Measurements from ENCODE around the gene HDGFL2.
A peak's percentile ranks its signal among the peaks of the same experiment; 100 is the strongest.

HDGFL2 gene

DNA sequence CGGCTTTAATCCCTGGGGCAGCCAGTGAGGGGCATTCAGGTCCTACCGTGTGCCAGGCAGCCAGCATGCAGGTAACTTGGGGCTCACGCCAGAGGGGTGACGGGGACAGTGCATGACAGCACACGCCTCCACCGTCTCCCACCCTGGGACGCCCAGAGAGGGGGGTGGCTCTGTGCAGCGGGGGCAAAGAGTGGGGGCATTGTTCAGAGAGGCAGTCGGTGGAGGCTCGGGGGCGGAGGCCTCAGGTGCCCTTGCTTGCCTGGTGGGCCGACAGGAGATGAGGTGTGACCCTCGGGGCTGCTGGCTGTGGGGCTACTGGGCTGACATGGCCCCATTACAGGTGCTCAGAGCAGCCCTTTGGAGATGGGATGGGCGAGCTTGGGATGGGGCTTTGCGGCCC lies 27.8 kb downstream of the HDGFL2 start:
- DNase-seq, result no peak

DNA sequence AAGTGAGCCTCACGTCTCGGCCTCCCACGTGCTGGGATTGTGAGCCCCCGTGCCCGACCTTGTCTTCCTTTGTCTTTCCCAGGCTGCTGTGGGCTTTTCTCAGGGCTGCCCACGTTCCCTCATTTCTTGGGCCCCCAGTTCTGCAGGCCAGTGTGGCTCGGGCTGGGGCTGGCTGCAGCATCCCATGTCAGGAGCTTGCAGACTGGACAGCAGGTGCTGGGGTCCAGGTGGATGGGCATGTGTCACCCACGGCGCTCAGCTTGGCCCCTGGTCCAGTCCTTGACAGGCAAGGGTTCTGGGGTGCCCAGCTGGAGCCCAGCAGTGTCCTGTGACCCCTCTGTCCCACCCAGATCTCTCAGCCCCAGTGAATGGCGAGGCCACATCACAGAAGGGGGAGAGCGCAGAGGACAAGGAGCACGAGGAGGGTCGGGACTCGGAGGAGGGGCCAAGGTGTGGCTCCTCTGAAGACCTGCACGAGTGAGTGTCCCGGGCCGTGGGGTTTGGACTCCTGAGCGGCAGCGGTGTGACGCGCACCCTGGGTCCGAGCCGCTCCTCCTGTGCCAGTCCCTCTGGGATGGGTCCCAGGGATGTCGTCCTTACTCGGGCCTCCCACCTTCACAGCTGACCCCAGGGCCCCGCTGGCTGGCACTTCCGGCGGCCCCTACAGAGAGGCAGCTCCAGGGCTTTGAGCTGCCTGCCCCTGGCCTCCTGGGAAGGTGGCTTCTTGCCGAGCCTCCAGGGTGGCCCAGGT lies 28.9 kb downstream of the HDGFL2 start:
- no peak for DNase-seq

DNA sequence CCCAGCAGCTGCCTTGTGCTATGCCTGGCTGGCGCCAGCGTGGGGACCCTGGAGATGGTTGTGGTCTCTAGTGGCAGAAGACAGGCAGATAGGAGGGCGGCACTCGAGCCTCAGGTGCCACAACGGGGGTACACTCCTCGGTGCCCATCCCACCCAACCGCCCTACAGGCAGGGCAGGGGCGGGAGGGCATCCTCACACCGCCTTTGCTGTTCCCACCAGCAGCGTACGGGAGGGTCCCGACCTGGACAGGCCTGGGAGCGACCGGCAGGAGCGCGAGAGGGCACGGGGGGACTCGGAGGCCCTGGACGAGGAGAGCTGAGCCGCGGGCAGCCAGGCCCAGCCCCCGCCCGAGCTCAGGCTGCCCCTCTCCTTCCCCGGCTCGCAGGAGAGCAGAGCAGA lies 29.6 kb downstream of the HDGFL2 start:
- no peak for DNase-seq

DNA sequence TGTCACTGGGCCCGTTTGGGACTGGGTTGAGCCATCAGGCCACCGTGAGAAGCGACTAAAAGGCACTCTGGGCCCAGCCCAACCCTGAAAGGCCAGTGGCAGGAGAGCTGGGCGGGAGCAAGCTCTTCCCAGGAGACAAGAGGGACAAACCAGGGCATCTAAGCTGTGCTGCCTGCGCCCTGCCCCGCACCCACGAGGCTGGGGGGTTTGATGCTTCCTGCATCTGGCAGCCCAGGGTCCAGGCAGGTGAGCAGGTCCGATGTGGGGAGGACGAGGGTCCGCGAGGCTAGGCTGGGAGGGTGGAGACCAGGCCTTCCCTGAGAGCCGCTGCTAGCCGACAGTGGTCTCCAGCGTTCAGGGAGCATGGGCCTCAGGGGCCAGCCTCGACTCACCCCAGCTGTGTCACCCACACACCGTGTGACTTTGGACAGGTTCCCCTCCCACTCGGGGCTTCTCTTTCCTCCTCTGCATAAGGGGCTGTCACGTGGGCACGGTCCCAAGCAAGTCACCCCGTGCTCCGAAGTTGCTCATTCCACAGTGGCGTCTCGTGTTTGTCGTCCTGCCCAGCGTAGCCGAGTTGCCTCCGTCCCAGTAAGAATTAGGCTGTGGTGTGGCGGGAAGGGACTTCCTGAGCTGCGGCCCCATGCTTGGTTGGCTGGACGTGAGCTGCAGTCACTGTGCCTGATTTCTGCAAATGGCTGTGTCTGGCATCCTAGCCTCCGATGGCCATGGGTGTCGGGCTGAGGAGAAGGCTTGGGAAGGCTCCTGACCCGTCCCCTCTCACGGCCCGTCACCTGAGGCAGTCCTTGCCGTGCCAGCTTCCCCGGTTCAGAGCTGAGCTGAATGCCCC lies 30.4 kb downstream of the HDGFL2 start:
- no peak for DNase-seq

DNA sequence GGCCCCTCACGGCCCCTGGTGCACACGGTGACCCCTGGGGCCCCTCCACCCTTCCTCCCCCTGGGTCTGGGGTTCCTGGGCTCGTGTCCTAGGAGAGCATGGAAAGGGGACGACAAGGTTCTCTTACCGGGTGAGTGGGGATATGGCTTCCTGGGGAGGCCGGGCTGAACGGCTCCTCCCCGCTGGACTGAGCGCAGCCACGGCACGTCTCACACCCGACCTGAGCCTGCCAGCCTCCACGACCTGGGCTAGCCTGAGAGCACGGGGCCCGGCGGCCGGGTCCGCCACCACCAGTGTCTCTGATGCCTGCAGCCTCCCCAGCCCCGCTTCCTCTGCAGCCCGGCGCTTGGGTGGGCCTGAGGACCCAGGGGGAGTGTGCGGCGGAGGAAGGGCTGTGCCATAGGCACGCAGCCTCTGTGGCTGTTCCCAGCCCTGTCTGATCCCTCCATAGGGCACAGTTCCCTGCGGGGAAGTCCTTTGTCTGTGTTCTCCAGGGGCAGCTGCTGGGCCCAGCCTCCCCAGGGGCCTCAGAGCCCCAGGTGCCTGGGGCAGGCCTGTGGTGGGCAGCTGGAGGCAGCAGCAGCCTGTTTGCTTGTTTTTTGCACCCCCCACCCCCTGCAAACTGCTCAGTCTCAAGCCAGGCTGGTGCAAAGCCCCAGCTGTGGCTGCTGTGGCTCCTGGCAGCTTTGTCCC lies 31.2 kb downstream of the HDGFL2 start:
- DNase-seq, result no peak

DNA sequence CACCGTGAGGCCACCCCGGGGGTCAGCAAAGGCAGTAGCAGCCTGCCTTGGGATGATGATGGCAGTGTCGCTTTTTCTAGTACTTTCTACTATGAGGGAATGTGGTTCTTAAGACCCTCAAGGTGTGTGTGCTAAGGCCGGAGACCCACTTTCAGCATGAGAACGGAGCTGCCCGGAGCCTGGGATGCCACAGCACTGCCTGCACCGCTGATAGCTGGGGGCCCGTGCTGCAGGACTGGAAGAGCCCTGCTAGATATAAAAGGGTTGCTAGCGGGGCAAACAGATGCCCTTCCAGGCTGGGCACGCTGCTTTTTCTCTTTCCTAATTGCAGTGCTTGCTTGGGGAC lies 31.7 kb downstream of the HDGFL2 start:
- no peak for DNase-seq

DNA sequence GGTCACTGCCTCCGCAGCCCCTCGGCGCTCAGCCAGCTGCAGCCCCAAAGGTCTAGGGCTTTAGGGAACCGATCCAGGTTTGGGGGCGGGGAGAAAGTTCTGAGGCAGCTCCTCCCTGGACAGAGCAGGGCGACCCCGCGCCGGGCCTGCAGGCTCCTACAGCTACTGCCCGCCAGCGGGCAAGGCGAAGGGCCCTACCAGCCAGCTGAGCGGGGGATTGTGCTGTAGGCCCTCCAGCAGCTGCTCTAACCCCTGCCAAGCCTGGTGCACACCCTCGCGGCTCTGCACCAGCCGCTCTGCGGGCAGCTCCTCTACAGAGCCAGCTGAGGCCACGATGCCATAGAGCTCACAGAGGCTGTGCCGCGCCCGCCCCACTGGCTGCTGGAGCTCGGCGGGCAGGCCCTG lies 32.2 kb downstream of the HDGFL2 start:
- DNase-seq, result no peak

DNA sequence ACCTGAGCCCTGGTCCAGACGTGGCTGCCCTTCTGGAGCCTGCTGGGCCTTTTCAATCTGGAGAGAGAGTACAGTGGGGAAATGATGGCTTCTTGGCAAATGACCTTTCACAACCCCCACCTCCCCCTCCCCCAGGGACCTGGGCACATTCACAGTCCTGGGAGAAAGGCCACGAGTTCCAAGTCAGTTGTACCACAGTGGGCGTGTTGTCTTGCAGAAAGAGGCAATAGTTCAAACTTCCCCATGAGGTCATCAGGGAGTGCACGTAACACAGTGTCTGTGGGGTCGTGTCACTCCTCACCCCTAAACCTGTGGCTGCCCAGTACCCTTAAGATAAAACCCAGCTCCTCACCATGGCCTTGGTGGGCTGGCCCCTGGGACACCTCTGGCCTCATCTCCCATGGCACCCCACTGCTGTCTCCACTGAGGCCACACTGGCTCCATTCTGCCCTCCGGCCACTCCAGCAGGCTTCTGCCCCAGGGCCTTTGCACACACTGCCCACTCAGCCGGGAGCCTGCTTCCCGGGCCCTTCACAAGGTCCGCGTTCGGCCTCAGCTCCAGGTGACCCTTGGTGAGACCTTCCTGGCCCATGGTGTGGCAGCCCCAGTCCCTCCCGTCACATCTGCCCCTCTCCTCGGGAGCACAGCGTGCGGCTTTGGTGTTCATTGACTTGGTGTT lies 32.9 kb downstream of the HDGFL2 start:
- no peak for DNase-seq

DNA sequence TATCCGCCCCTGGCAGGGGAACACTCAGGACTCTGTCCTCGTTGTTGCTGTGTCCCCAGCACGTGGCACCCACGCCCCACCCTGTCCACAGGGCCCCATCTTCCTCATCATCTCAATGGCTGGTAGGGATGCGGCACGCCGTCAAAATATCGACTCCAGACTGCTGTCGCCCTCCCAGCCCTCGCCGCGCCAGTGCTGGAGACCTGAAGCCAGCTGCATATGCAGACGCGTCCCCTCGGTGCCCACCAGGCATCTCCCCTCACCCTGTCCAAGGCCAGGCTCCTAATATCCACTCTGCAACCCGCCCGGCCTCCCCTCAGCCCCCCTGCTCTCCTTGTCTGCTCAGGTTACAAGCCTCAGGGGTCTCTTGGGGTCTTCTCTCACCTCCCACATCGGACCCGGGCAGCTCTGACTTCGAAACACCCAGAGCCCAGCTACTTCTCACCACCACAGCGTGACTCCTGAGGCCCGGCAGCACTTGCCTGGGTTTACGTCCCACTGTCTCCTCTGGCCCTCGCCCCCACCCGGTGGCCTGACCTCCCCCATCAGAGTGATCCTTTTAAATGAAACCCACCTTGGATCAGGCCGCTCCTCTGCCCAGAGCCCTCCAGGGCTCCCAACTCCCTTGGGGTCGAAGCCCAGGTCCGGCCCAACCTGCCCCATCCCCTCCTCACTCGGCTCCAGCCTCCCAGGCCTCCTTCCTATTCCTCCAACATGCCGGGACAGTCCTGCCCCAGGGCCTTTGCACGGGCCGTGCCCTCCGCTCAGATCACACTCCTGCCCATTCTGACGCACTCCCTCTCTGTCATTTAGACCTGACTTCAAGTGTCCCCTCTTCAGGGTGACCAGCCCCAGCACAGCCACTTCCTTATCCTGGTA lies 33.7 kb downstream of the HDGFL2 start:
- DNase-seq, result no peak

DNA sequence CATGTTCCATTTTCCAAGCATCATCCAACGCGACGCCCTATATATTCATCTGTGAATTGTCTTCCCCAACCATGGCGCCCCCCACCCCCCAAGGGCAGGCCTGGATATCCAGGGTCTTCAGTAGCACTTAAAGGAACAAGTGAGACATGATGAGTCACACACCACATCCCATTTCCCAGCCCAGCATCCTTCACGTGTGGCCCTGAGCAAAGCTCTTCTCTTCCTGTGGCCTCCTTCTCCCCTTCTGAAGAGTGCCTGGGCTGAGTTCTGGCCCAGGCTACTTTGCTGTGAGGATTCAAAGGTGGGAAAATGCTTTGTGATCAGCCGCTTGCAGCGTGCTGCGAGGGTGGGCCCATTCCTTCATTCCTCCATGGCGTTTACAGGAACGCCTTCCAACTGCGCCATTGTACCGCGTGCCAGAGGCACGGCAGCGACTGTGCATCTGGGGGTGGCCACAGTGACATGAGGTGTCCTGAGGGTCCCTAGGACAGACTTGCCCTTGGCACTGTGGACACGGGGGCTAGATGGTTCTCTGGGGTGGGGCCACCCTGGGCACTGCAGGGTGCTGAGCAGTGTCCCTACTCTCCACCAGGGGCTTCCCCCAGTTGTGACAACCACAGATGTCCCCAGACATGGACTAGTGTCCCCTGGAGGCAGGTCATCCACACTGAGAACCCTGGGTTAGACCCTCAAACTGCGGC lies 34.5 kb downstream of the HDGFL2 start:
- DNase-seq, result no peak

DNA sequence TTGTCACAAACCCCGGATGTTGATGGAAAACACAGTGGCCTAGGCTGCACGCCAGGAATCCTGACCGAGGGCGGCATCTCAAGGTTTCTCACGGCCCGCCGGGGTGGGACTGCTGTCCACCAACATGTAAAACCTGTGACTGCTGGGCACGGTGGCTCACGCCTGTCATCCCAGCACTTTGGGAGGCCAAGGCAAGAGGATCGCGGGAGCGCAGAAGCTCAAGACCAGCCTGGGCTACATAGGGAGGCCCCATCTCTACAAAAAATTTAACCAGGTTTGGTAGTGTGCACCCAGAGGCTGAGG lies 35.0 kb downstream of the HDGFL2 start:
- DNase-seq, result no peak

DNA sequence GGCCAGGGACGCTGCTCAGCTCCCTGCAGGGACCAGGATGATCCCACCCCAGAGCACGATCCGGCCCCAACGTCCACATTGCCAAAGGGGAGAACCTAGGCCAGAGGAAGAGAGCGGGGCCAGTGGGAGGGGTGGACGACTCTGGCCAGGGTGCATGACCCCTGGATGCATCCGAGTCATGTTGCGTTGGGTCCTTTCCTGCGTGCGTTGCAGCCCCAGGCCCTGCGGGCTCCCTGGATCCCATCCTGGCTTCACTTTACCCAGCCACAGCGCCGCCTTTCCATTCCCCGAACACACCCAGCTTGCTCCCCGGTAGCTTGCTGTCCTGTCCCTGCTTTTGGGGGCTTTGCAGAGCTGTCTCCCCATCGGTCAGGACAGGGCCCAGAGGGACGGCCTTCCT lies 35.7 kb downstream of the HDGFL2 start:
- DNase-seq, result no peak

DNA sequence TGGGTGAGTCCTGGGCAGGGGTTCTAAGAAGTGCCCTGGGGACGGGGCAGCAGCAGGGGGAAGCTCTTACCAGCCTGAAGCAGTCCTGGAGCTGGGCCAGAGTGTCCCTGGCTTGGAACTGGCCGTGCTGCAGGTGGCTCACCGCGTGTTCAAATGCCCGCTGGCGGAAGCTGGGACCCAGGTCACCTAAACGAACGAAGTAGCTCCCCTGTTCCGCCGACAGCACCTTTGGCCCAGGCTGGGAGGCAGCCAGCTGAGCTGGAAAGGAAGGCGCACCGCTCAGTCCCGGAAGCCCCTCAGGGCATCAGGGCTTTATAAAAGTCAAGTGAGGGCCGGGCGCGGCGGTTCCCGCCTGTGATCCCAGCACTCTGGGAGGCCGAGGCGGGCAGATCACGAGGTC lies 36.6 kb downstream of the HDGFL2 start:
- DNase-seq, result peak; percentile 52

DNA sequence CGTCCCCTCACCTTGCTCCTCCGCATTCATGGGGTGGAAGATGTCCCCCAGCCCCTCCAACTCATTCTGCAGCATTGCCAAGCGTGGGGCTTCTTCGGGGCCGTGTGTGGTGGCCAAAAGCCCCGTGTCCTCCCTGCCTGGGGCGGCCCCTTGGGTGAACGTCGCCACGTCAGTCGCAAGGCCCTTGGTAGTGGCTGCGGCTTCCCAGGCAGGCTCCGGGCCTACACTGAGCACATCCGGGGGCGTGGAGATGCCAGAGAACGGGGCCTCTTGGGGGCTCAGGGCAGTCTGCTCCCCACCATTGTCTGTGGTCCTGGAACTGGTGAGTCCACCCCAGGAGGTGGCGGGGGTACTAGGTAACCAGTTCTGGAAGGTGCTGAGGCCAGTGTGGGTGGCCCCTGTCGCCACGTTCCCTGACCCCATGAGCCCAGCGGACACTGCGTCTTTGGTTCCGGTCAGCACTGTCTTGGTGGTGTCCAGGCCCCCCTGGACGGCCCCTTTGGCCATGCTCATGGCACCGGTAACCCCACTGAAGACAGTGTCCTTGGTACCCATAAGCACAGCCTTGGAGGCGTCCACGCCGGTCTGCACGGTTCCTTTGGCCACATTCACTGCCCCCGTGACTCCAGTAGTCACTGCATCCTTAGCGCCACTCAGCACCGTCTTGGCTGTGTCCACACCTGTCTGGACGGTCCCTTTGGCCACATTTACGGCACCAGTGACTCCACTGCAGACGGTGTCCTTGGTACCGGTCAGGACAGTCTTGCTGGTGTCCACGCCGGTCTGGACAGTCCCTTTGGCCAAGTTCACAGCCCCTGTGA lies 38.5 kb downstream of the HDGFL2 start:
- DNase-seq, result no peak

DNA sequence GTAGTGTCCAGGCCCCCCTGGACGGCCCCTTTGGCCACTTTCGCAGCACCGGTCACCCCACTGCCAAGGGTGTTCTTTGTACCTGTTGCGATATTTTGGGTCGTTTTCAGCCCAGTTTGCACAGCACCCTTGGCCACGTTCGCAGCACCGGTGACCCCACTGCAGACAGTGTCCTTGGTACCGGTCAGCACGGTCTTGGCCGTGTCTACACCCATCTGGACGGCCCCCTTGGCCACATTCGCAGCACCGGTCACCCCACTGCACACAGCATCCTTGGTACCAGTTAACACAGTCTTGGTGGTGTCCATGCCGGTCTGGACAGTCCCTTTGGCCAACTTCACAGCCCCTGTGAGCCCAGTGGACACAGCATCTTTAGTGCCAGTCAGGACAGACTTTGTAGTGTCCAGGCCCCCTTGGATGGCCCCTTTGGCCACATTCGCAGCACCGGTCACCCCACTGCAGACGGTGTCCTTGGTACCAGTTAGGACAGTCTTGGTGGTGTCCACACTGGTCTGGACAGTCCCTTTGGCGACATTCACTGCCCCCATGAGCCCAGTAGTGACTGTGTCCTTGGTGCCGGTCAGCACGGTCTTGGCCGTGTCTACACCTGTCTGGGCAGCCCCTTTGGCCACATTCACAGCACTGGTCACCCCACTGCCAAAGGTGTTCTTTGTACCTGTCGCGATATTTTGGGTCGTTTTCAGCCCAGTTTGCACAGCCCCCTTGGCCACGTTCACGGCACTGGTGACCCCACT lies 39.4 kb downstream of the HDGFL2 start:
- DNase-seq, result no peak

DNA sequence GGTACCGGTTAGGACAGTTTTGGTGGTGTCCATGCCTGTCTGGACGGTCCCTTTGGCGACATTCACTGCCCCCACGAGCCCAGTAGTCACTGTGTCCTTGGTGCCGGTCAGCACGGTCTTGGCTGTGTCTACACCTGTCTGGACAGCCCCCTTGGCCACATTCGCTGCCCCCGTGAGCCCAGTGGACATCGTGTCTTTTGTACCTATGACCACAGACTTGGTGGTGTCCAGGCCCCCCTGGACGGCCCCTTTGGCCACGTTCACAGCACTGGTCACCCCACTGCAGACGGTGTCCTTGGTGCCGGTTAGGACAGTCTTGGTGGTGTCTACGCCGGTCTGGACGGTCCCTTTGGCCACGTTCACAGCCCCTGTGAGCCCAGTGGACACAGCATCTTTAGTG lies 40.0 kb downstream of the HDGFL2 start:
- no peak for DNase-seq

DNA sequence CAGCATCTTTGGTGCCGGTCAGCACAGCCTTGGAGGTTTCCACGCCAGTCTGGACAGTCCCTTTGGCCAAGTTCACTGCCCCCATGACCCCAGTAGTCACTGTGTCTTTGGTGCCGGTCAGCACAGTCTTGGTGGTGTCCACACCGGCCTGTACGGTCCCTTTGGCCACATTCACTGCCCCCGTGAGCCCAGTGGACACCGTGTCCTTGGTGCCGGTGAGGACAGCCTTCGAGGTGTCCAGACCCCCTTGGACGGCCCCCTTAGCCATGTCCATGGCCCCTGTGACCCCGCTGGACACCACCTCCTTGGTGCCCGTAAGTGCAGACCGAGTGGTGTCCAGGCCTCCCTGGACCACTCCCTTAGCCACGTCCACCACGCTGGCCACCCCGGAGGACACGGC lies 41.2 kb downstream of the HDGFL2 start:
- no peak for DNase-seq

DNA sequence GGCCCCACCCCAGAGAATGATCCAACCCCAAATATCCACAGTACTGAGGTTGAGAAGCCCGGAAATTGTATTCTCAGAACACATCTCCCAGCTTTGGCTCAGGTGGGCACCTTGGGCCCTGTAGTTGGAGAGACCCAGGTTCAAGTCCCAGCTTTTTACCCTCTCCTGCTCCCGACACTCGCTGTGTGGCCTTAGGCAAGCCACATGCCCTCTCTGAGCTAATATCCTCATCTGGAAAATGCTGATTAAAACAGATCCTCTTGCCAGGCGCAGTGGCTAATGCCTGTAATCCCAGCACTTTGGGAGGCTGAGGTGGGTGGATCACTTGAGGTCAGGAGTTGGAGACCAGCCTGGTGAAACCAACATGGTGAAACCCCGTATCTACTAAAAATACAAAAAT lies 43.6 kb downstream of the HDGFL2 start:
- DNase-seq, result no peak

DNA sequence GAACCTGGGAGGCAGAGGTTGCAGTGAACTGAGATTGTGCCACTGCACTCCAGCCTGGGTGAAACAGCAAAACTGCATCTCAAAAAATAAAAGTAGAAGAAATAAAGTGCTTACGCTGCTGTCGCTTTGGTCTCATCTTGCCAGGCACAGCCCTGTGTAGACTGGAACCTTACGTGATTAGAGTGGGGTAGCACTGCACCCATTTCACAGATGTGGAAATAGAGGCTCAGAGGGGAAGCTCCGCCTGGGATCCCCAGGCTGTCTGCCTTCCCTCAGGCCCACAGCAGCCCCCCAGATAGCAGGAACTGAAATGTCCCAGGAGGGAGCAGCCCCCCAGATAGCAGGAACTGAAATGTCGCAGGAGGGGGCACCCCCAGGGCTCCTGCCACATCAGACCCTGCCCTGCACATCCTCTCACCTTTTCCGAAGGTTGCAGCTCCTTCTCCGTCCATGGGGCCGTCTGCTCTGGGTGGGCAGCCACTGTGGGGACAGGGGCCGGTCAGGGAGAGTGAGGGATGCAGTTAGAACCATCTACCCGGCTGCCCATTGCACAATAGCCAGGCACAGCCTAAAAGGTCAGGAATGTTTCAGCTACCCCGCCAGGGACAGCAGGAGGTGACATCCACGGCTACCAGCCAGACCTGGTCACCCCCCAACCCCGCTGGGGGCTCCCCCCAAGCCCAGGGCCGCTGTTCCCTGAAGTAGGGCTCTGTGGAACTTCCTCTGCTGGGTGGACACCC lies 44.3 kb downstream of the HDGFL2 start:
- DNase-seq, result no peak

DNA sequence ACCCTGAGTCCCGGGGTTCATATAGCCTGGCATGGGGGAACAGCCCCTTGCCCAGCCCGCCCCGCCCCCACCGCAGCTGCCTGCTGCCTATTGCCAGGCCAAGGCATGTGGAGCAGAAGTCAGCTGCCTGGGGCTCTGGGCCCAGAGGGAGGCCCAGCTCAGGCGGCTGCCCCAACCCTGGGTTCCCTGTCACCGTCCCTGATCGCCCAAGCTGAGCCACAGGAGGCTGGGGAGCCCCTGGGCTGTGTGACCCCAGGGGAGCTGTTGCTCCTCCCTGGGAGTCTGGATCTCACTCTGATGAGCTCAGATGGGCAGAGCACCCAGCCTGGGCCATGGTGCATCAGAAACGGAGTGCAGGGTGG lies 44.8 kb downstream of the HDGFL2 start:
- DNase-seq, result no peak
